Upper lobe of right lung (tissue), 1 donor: ENCODE results near the gene SCP2D1. TPM values are rescaled to one million over a fixed set of nuclear protein-coding genes. Genes with fewer than 3 reads are reported as not detected.

ENCODE experiments used
- ATAC-seq: fragments of 200-7000 bp; cut with Tn5 transposase; one replicate; pipeline ENCODE4 v1.9.1; 2020; ENCODE audit warnings: mild to moderate bottlenecking, moderate library complexity
- DNase-seq: peaks from one replicate; pipeline ENCODE4 v3.0.0-alpha.2; 2020
- H3K27ac ChIP-seq: fragments of 200-600 bp; one replicate; pipeline ENCODE4 v1.8.0; 2022
- H3K27me3 ChIP-seq: fragments of 200-600 bp; one replicate; pipeline ENCODE4 v1.8.0; 2022; ENCODE audit warnings: mild to moderate bottlenecking
- H3K36me3 ChIP-seq: fragments of 200-600 bp; one replicate; pipeline ENCODE4 v1.8.0; 2022
- H3K4me1 ChIP-seq: fragments of 200-600 bp; one replicate; pipeline ENCODE4 v1.8.0; 2022
- H3K4me3 ChIP-seq: fragments of 200-600 bp; one replicate; pipeline ENCODE4 v1.8.0; 2022; ENCODE audit warnings: mild to moderate bottlenecking
- H3K9me3 ChIP-seq: fragments of 200-600 bp; one replicate; pipeline ENCODE4 v1.8.0; 2022
- CTCF ChIP-seq: fragments of 200-600 bp; IDR thresholded peaks from one replicate; pipeline ENCODE4 v1.8.0; 2022; ENCODE audit warnings: antibody characterized with exemption
- intact Hi-C: fragments of 100-400 bp; cut with DNase I; formaldehyde crosslinking; loops from one replicate; pipeline ENCODE4 v1.11.0; 2022
- total RNA-seq: library from RNA; stranded (reverse); fragmentation: NEBNext Ultra II Directional; extraction: Animal tissue kit (Norgen Biotek cat#: 25700); gene quantifications from one replicate; pipeline ENCODE4 v1.2.1, GENCODE V29; 2021
- donor health status: DM: no; HTN: yes; CAD: no; lungs with severe emphysema.

SCP2D1 gene
- total RNA-seq, 1 donor from 2014 or later = not detected

- no peak for TF ChIP-seq CTCF
- intact Hi-C loops = no loop called here
- no peak for DNase-seq
- Histone ChIP-seq H3K9me3 (no peaks in the 10 kb centered on the region), H3K27ac (no peak overlapping the region), H3K4me3 (no peak overlapping the region), H3K36me3 (no peaks in the 10 kb centered on the region), H3K27me3 (no peaks in the 10 kb centered on the region), H3K4me1 (no peaks in the 10 kb centered on the region)
- ATAC-seq = no peak
Measured at GRCh38 chr20:18802012-18802634, 11.5 kb upstream of the SCP2D1 start.

GRCh38 chr20:18805881-18806280, 7.7 kb upstream of the SCP2D1 start:
- H3K36me3 ChIP-seq = no peaks in the 10 kb centered on the region
- no peaks in the 10 kb centered on the region for H3K27me3 ChIP-seq
- no peak for TF ChIP-seq CTCF
- H3K4me3 ChIP-seq = no peak overlapping the region
- intact Hi-C loops = no loop called here
- no peak for DNase-seq
- H3K4me1 ChIP-seq = no peaks in the 10 kb centered on the region
- ATAC-seq = no peak
- H3K9me3 ChIP-seq = no peaks in the 10 kb centered on the region
- no peak overlapping the region for H3K27ac ChIP-seq

GRCh38 chr20:18808712-18809111, 4.9 kb upstream of the SCP2D1 start:
- Histone ChIP-seq H3K36me3 (no peaks in the 10 kb centered on the region), H3K27me3 (no peaks in the 10 kb centered on the region), H3K4me3 (no peak overlapping the region), H3K27ac (no peak overlapping the region), H3K9me3 (no peaks in the 10 kb centered on the region), H3K4me1 (no peaks in the 10 kb centered on the region)
- intact Hi-C loops = no loop called here
- no peak for TF ChIP-seq CTCF
- no peak for ATAC-seq
- no peak for DNase-seq

- H3K27ac ChIP-seq = no peak overlapping the region
- DNase-seq (no peak), ATAC-seq (no peak)
- H3K36me3 ChIP-seq = no peaks in the 10 kb centered on the region
- no peaks in the 10 kb centered on the region for H3K9me3 ChIP-seq
- H3K27me3 ChIP-seq = no peaks in the 10 kb centered on the region
- H3K4me3 ChIP-seq = no peak overlapping the region
- intact Hi-C loops = no loop called here
- no peaks in the 10 kb centered on the region for H3K4me1 ChIP-seq
- TF ChIP-seq CTCF = no peak
Measured at GRCh38 chr20:18811186-18811585, 2.4 kb upstream of the SCP2D1 start.

- no peak overlapping the region for H3K4me3 ChIP-seq
- H3K36me3 ChIP-seq = no peaks in the 10 kb centered on the region
- no peak overlapping the region for H3K27ac ChIP-seq
- ATAC-seq (no peak), DNase-seq (no peak)
- no peaks in the 10 kb centered on the region for H3K4me1 ChIP-seq
- no peaks in the 10 kb centered on the region for H3K9me3 ChIP-seq
- no peak for TF ChIP-seq CTCF
- no peaks in the 10 kb centered on the region for H3K27me3 ChIP-seq
- intact Hi-C loops = no loop called here
Measured at GRCh38 chr20:18811904-18812303, 1.7 kb upstream of the SCP2D1 start.
